C4-2B (cell line): ENCODE results near the gene RBBP8NL.

Experiments
- CTCF ChIP-seq: fragments of 450-650 bp; conservative IDR thresholded peaks from 2 replicates; pipeline ENCODE4 v1.5.1; 2017; ENCODE audit warnings: mild to moderate bottlenecking
- ZFX ChIP-seq: fragments of 450-650 bp; IDR thresholded peaks from 2 replicates; pipeline ENCODE4 v1.6.1; 2017

DNA sequence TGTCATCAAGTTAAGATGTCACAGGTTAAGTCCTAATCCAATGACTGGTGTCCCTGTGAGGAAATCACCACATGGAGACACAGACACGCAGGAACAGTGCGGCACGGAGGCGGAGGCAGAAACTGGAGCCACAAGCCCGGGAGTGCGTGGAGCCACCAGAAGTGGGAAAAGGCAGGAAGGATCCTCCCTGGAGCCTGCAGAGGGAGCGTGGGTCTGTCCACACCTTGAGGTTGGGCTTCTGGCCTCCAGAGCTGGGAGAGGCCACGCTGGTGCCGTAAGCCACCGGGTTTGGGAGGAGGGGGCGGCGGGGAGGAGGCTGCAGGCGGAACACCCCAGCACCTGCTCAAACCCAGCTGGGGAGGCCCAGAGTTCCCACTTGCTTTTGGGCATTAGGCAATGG lies 24.0 kb downstream of the RBBP8NL start:
- TF ChIP-seq CTCF (no peak), ZFX (no peak)
